Fibroblast of pulmonary artery (primary cell): Measurements from ENCODE around the gene GTF2H4.

Experiments used
- DNase-seq: peaks from one replicate; pipeline ENCODE4 v3.0.0-alpha.2; 2010; ENCODE audit warnings: low read depth
- H3K4me3 ChIP-seq: replicated peaks from 2 replicates; pipeline ENCODE4 v1.5.1; 2011; ENCODE audit warnings: low read depth, mild to moderate bottlenecking, control low read depth, low read length, moderate library complexity
- TF ChIP-seq, protein P1 (sequence below): IDR thresholded peaks from 2 replicates; pipeline ENCODE4 v1.5.1; 2011; ENCODE audit warnings: mild to moderate bottlenecking, control low read depth, low read length, inconsistent platforms; ENCODE audit errors: missing control alignments

The GTF2H4 gene

DNA sequence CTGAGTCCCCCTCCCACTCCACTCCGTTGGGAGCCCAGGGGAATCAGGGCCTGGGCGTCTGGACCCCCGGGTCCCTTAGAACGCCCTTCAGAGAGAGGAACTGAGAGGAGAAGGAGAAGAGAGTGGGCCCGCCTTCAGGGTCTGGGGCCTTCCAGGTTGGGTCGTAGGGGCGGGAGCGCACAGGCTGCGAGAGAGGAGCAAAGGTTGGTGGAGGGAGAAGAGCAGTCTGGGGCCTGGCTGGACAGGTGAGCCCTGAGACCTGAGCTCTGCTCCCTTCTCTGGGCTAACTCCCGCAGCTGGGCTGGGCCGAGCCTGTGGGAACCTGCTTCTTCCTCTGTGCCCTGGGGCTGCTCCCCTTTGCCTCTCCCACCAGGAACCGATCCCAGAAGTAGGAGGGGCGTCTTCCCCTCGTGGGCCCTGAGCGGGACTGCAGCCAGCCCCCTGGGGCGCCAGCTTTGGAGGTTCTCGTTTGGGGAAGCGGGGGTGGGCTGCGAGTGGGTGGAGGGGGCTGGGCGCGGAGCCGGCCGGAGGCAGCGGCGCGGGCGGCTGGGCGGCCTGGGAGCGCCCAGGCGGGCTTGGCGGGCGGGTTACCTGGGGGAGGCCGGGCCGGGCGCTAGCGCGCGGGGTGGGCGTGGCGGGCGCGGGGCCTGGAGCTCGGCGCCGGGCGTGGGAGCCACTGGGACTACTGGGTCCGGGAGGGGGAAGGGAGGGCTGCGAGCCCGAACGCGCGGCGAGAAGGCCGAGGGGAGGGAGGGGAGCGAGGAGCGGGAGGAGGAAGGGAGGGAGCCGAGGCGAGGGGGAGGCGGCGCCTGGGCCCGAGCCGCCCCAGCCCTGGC, 24.1 kb upstream of the GTF2H4 start, which contains the start of gene DDR1:
Gene DDR1 (plus strand): TSS at position 835 of the 836 bp plus-strand sequence. CDS start 4,211 bp downstream, outside the sequence.
- peak within 1 kb of the TSS; percentile 68 for H3K4me3 ChIP-seq
- TF ChIP-seq, protein P1, sequence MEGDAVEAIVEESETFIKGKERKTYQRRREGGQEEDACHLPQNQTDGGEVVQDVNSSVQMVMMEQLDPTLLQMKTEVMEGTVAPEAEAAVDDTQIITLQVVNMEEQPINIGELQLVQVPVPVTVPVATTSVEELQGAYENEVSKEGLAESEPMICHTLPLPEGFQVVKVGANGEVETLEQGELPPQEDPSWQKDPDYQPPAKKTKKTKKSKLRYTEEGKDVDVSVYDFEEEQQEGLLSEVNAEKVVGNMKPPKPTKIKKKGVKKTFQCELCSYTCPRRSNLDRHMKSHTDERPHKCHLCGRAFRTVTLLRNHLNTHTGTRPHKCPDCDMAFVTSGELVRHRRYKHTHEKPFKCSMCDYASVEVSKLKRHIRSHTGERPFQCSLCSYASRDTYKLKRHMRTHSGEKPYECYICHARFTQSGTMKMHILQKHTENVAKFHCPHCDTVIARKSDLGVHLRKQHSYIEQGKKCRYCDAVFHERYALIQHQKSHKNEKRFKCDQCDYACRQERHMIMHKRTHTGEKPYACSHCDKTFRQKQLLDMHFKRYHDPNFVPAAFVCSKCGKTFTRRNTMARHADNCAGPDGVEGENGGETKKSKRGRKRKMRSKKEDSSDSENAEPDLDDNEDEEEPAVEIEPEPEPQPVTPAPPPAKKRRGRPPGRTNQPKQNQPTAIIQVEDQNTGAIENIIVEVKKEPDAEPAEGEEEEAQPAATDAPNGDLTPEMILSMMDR = no peak
- peak; percentile 75 for DNase-seq

DNA sequence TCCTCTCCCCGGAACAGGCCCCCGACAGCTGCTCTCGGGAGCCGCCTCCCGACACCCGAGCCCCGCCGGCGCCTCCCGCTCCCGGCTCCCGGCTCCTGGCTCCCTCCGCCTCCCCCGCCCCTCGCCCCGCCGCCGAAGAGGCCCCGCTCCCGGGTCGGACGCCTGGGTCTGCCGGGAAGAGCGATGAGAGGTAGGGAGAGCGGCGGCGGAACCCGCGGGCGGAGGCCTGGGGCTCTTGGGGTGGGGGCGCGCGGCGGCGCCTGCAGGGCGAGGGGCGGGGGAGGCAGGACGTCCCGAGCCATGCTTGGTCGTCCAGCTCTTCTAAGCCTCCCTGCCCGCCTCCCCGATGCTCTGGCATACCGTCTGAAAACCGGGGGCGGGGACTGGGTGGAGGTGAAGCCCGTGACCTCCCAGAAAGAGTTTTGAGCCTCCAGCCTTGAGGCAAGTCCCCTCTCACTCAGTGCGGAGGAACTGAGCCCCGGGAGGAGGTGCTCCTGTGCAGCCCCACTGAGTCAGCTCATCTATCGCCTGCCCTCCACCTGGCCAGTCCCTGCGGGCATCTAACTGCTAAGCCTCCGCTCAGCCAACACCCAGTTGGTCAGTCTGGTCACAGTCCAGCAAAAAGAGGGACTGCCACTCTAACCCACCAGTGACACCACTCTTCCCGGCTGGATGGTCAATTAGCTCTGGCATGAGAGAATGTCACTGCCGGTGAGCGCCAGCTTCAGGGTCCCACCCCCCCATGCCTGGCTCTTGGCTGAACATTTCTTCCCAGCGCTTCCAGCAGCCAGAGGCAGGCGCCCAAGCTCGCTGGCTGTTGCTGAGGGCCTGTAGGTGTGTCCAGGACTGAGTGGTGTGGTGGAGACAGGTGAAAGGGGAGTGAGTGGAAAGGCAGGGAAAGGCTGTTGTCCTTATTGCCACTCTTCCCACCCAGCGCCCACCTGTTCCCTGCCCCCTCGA, 23.2 kb upstream of the GTF2H4 start:
- peak; percentile 49 for DNase-seq
- H3K4me3 ChIP-seq = peak overlapping the region; percentile 68
- TF ChIP-seq, protein P1 = no peak

DNA sequence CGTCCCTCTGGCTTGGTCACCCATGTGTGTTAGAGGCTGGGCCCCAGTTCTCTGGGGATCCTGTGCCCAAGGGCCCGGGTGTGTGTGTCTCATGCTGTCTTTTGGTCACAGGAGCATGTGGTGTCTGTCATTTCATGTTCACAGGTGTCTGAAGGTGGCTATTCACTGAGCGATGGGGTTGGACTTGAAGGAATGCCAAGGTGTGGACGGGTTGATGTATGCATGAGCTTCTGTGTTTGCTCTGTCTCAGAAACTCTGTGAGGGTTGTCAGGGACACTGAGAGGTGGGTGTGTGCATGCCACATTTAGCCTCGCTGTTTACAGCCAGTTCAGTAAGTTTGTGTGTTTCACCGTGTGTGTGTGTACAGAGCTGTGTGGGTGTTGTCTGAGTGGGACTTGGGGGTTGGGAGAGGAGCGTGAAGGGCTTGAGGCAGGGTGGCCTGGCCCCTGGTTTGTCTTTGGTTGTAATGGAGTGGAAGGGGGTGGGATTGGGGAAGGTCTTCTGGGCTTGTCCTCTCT, 22.5 kb upstream of the GTF2H4 start:
- peak overlapping the region; percentile 68 for H3K4me3 ChIP-seq
- DNase-seq = peak; percentile 30
- TF ChIP-seq, protein P1 = no peak

DNA sequence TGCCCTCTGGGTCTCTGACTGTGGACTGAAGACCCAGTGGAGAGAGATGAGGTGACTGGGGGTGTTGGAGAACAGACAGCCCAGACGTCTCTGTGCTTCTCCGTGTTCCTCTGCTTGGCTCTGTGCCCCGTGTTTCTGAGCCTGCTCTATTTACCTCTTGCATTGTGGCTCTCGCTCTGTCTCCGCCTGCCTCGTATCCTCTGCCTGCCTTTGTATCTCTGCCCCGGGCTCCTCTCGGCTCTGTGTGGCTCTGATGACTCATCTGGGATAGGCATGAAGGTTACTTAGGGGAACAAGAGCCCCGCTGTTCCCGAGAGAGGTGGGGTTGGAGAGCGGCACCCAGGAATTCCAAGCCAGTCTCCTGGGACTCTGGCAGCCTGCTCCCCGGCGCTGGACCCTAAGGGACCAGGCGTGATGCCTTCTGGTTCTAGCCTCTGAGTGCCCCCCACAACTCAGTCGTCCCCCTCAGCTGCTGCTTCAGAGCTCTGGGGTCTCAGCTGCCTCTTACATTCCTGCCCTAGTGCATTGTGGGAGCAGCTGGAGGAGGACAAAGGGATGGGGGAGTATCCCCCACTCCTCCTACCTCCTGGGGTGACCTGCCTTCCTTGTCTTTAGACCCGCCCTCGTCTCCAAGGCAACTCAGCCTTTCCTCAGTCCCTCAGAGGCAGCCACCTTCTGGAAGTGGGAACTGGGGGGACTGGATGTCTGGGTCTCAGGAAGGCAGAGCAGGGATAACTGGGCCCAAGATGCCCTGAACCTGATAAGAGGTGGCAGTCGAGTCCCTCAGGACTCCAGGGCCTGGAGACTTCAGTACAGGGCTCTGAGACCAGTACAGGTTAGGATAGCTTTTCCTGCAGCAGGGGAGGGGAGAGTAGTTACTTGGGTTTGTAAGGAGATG, 21.8 kb upstream of the GTF2H4 start:
- peak overlapping the region; percentile 68 for H3K4me3 ChIP-seq
- DNase-seq = peak; percentile 70

DNA sequence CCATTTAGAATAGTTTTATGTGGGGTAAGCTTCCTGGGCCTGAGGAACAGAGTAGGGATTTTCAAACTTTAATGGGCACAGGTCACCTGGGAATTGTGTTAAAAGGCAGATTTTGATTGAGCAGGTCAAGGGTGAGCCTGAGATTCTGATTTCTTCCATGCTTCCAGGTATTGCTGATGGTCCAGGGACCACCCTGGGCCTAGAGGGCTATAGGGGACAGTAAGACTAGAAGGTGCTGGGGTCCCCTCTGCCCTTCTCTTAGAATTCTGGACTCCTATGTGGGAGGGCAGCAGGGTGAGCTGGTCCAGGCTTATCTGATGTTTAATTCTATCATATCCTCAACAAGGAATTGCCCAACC, 21.1 kb upstream of the GTF2H4 start:
- TF ChIP-seq, protein P1 = no peak
- no peak overlapping the region for H3K4me3 ChIP-seq
- DNase-seq = no peak

More for the DNA sequence above, 21.8 kb upstream of the GTF2H4 start:
- TF ChIP-seq, protein P1 = no peak
